COLO829 (cell line): Measurements from ENCODE around the gene HLCS.

ENCODE experiments used
- DNase-seq: peaks from one replicate; pipeline ENCODE4 v3.0.0; 2012; ENCODE audit warnings: low spot score

HLCS gene

DNA sequence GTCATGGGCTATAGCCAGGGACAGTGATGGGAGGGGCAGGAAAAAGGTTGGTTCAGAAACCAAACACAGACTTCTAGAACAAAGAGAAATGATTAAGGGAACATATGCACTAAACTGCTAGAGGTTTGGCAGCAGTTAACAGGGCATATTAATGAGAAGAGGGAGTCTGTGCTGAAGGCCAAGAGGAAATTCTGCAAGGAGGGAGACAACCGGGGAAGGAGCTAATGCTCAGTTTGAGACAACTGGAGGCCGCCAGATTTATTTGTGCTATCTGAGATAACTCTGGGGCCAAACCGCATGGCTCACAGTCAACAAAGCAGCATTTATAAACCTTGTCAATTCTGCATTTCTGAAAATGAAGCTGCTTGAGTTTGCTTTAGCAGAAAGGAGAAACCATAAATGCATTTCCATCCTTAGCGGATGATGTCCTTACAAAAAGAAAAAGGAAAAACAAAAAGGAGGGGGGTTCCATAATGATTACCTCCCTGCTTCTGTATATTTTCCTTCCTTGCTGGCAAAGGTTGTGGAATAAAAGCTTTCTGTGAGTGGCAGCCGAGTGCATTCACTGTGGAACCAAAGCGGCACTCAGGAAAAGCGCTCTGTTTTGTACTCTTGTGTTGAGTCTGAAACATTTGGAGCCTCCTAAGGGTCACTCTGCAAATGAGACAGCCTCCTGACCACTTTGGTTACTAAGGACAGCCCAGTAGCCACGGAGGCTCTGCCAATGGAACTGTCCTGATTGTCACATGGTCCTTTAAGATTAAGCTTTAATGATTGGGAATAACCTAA lies 197.2 kb downstream of the HLCS start:
- peak; percentile 25 for DNase-seq

GRCh38 chr21:36768496-36768895 lies 198.0 kb downstream of the HLCS start:
- DNase-seq: no peak

DNA sequence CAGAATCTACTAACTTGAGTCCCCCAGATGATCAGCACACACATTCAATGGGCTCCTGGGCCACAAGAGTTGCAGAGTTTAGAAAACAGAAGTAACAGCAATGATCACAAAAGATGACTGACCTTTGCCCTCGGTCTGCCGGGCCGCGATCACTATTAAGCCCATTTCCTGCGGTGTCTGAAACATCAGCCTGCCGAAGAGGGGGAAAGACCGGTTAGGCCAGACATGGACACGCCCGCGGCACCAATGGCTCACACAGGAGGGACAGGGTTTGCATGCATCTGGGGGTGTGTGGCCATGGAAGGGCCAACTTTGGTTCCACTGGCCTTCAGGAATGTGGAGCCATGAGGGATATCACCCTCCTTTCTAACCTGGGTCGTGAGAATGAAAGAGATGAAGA lies 199.4 kb downstream of the HLCS start:
- no peak for DNase-seq

- DNase-seq: no peak
Observed at GRCh38 chr21:36766511-36766910, 200.0 kb downstream of the HLCS start.

- DNase-seq: no peak
Observed at GRCh38 chr21:36765229-36765628, 201.2 kb downstream of the HLCS start.

DNA sequence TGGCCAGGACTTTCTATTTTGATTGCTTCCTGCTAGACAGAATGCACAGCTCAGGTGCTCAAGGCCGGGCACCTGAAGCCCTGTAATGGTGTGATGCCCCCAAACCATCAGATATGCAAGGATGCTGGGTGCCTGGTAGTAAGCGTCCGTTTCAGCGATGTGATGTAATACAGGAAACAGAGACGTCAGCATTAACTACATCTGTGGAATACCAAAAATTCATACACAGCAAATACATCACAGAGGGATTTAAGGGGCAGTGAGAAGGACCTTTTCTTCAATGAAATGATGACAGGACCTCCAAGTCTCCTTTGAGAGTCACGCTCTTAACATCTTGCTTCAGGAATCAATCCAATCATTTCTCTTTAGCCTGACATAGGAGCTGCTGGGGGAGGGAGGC lies 203.2 kb downstream of the HLCS start:
- DNase-seq: no peak

- DNase-seq: no peak
Observed at GRCh38 chr21:36762642-36763041, 203.8 kb downstream of the HLCS start.

GRCh38 chr21:36761685-36762084 lies 204.8 kb downstream of the HLCS start:
- DNase-seq: no peak

GRCh38 chr21:36759348-36760083 lies 207.0 kb downstream of the HLCS start:
- no peak for DNase-seq

- no peak for DNase-seq
Observed at GRCh38 chr21:36757196-36757595, 209.3 kb downstream of the HLCS start.

- no peak for DNase-seq
Observed at GRCh38 chr21:36756527-36756926, 209.9 kb downstream of the HLCS start.

DNA sequence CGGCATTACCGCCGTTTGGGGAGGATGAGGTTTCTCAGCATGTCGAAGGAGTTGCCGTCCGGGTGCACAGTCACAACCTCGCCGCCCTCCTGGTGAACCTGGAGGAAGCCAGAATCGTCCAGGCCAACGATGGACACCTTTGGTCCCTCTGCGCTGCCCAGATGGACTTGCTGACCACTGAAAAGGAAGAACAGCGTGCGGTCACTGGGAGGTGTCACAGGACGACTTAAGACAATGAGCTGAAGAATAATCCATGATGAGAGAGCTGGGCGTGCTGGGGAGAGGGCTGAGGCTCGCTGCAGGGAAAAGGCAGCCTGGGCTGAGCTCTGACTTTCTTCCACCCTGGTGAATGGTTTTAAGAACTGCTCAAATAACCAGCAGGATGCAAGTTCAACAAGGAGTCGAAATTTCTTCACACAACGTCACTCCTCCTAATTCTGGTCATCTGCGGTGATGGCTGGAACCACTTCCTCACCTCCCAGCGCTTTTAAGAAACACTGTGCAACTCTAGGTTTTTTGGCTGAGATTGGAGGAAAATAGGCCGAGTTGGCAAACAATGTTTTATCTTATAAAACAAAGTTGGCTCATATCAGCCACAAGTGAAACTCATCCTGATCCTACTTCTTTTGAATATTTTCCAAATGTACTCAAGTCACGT lies 212.1 kb downstream of the HLCS start:
- DNase-seq: no peak

- DNase-seq: no peak
Observed at GRCh38 chr21:36753556-36753955, 212.9 kb downstream of the HLCS start.

DNA sequence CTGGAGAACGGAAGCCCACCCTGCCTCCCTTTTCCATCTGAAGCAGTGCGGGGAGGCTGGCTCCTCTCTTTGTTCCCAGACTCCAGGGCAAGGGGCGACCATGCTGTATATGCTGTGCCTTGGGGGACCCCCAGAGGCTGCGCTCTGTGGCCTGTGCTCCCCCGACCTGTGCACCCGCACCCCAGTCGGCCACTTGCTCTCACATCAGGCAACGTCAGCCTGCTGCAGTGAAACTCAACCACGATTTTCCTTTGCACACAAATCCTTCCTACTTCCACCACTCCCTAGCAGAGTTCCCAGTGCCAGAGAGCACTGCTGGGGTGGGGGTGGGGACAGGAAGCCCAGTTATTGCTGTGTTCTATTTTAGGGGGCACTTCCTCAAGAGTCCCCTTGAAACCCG lies 215.1 kb downstream of the HLCS start:
- DNase-seq: no peak

DNA sequence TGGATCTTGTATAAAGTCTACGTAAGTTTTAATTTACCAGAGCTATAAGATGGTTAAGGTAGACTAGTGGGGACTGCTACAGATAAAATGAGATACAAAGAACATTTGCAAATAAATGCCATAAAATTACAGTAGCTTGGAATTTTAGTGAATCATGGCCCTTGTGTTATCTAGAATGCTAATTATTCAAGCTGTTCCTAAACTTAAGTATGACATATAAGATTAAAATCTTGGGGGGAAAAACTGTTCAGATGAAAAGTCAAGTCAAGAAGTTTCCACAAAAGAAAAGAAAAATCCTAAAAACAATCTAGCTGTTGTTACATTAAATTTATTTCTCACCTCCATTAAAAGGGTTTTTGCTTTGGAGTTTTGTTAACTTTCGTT lies 215.9 kb downstream of the HLCS start:
- DNase-seq: no peak

GRCh38 chr21:36749935-36750575 lies 216.4 kb downstream of the HLCS start:
- no peak for DNase-seq

- no peak for DNase-seq
Observed at GRCh38 chr21:36747815-36748383, 218.6 kb downstream of the HLCS start.

GRCh38 chr21:36747041-36747814 lies 219.2 kb downstream of the HLCS start:
- no peak for DNase-seq

DNA sequence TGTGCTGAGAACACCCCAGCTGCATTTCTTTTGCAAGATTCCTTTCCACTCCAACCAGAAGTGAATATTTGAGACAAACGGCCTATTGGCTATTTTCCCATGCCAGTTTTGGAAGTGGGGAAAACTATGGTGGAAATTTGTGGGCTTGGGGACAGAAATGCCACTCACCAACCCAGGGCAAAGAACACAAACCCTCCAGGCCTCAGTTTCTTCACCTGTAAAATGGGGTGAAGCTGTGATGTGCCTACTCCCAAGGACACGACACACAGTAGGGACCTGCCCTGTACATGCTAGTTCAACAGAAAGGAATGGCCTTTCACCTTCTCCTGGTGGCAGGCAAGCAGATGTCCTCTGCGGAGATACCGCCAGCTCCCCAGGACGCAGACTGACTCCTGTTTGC lies 221.0 kb downstream of the HLCS start:
- no peak for DNase-seq

- no peak for DNase-seq
Observed at GRCh38 chr21:36744560-36745231, 221.8 kb downstream of the HLCS start.

DNA sequence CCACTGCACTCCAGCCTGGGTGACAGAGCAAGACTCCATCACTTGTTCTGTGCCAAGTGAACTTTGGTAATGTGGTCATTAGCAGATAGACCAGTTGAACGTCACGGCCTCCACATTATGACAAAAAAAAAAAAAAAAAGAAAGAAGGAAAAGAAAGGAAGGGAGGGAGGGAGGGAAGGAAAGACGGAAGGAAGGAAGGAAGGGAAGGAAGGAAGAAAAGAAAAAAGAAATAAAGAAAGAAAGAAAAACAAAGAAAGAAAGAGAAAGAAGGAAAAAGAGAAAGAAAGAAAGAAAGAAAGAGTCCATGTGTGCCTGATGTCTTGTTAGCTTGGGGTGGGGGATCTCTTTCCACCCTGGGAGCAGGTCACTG lies 222.3 kb downstream of the HLCS start:
- DNase-seq: no peak
